Measurements from ENCODE around the gene CLEC20A.
"Not testable (repeated sequence)": the region's sequence is repeated elsewhere in the genome, so short reads cannot be mapped to it uniquely, and the experiment has no call there.

The CLEC20A gene

DNA sequence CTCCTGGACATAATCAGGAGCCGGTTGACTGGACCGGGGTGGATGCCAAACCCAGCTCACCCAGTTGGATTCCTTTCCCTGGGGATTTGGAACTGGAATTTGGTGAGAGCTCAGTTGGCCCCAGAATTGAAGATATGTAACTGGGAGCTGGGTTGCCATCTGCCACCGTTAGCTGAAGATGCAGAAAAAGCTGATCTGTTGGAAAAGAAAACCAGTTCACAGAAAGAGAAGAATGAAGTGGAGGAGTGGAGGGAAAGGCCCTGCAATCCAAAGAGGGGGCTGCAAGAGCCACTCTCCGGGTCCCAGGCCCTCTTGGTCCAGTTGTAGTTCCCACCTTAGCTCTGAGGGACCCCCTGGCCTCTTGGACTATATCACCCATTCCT, 32.2 kb upstream of the CLEC20A start:
- FAIRE-seq, result no peak

DNA sequence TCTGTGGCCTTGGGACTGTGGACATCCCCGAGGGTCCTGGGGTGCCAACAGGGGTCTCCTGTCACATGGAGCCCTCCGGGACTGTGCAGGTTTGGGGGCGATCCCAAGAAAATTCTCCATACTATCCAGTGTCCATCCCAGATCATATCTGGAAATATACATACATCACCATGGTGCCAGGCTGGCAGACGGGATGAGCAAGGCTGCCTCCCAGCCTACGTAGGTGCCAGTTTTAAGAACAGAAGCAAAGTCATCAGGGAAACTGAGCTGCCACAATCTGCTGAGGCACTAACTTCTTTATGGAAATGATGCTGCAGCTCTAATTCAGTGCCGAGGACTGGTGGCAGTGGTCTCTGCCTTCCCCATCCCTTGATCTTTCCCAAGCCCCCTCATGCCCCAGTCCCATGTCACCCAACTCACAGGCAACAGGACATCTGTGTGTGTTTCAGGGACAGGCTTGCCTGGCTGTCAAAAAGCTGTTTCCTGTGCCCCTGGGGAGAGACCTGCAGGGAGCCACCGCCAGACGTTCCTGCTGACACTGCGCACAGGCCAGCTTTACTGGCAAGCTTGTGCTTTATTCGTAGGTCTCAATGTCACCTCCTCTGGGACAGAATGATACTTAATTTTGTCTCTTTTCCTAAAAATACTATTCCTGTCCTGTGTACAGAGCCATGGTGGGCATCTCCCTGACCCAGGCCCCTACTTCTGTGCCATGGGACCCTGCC, 31.6 kb upstream of the CLEC20A start:
- FAIRE-seq, result no peak

DNA sequence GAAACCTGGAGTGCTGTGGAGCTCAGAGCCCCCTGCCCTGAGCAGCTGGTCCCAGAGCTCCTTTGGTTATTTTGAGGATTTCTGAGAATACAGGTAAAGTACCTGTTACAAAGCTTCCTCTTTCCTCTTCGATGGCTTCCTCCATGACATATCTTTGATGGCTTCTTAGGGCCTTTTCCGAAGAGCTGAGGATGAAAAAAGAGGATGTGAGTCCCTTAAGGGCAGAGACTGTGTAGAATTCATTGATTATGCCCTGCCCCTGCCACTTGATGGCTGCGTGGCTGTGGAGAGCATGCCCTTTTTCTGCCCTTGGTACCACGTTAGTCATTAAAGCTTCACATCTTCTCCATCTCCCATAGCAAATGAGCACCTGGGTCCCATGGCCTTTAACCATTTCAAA, 30.4 kb upstream of the CLEC20A start:
- no peak for FAIRE-seq

DNA sequence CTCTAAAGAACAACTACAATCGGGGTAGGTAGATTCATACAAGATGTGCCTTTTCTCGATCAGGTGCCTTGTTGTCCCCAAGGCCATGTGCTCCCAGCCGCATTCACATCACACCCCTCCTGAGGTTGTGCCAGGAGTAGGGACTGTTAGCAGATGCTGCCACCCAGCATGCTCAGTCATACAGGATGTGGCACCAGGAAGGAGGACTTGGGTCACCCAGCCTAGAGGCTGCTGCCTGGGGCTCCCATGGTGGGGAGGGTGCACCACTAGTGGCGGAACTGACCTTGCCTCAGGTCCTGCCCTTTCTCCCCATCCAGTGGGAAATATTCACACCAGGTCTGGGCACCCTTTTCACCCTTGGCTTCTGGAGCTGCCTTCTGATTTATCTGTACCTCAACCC, 24.5 kb upstream of the CLEC20A start:
- no peak for FAIRE-seq

DNA sequence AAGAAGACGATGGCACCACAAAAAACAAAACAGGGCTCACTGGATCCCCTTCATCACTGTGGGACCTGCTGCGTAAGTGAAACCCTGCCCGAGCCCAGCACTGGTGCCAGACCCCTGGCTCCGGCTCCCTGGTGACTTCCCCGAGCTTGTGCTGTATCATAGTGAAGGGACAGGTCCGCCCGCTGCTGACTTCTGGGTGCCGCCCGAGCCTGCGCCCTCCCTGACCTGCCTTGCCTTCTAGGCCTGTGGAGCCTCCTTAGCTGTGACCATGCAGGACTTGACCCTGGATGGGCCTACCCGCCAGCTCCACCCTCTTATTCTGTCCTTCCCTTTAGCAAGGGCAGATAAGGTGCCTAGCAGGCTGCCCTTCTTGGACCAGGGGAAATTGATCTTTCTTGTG, 24.0 kb upstream of the CLEC20A start:
- no peak for FAIRE-seq

DNA sequence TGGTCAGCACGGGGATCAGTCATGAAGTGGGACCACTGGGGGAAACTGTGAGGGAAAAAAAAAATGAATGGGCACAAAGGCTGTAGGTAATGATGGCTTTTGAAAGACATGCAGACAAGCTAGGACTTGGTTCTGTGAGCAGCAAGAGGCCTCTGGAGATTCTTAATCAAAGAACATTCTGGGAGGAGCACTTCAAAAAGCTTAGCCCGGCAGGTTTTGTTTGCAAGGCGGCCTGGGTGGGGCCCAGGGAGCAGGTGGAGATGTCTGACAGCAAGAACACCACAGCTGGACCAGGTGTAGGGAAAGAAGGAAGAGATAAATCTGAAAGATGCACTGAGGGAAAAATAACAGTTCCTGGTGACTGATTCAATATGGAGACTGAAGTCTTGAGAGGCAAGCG, 22.1 kb upstream of the CLEC20A start:
- no peak for FAIRE-seq

DNA sequence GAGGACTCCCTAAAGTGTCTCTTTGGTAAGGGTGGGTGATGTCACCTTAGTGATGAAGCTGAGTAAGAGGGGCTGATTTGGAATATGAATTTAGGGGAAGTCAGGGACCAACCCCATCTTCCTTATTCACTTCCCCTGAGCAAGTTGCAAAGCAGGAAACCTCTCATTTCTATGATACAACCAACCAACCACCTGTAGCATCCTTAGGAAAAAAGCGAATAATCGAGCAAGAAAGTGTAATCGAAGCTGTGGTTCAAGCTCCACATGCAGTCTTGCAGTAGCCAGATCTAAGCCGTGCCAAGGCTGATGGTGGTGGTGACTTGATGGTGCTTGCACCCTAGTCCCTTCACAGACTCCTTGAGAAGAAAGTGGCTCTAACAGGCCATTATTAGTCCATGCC, 19.3 kb upstream of the CLEC20A start:
- no peak for FAIRE-seq

DNA sequence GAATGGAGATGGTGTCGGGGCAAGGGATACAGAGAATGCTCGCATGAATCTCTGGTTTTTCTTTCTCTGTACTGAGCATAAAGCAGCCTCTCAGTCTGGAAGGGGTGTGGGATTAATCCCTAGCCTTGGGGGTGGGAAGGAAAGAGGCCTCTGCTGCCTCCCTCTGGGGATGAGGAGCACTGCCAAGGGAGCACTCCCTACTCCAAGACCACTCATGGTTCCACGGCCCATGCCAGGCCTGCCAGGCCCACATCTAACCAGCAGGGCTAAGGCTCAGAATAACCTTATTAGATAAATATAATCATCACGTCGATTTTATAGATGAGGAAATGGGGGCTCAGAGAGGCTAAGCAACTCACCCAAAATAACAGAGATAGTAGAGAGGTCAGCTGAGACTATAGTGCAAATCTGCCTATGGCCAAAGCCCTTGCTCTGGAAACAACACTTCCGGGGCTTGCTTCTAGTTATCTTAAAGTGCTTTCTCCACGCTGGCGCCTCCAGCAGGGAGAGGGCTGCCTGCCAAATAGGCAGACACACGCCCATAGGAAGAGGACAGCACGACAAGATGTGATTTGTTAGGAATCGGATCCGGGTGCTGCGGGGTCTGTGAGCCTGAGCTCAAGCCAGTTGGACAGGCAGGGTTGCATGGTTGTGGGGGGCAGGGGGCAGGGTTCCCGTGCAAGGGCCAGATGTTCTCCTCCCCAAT, 16.7 kb upstream of the CLEC20A start:
- no peak for FAIRE-seq

DNA sequence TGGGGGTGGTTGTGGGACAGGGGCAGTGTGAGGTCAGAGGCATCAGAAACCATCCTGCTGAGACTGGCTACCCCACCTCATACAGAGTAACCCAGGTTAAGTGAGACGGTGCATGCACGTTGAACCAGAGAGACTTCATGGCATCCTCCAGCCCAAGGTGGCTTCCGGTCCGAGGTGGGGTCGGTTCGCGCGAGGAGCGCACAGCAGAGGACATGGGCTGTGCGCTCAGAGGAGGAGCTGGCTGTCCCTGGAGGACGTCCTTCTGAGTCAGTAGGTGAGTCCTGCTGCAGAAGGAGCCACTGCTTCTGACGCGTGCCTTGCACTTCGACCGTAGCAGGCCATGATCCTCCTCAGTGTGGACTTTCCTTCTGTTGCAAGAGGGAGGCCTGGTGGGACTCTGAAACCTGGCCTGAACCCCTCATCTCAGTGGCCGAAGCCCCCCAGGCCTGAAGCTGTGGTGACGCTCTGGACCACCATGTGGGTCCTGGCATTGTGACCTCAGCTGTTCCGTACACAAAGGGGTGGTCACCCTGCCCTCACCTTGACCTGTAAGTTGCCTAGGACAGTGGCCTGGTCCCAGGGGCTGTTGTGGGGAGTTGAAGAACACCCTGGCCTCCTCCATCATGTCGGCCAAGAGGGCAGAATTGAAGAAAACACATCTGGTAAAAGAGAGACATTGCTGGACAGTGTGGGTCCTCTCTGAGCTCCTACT, 16.0 kb upstream of the CLEC20A start, which contains the start of gene TEX35:
TEX35 (plus strand) TSS at position 544 of the 712 bp plus-strand sequence; CDS start at position 624, 80 bp downstream.
- FAIRE-seq, result no peak

DNA sequence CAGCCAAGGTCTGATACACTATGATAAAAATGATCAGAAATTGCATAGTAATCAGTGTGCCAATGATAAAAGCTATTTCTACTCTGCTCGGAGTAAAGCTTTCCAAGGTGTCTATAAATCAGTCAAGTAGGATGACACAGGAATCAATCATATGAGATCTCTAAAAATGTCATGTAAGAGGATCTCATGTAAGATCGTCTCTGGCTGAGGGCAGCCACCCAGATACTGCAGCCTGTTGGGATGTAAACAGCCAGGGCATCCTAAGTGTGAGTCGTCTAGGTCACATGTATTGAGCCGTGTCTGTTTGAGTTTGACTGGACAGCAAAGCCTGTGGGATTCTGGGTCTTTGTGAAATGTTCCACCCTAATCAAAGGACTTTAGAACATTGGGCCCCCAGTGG, 13.4 kb upstream of the CLEC20A start:
- no peak for FAIRE-seq

DNA sequence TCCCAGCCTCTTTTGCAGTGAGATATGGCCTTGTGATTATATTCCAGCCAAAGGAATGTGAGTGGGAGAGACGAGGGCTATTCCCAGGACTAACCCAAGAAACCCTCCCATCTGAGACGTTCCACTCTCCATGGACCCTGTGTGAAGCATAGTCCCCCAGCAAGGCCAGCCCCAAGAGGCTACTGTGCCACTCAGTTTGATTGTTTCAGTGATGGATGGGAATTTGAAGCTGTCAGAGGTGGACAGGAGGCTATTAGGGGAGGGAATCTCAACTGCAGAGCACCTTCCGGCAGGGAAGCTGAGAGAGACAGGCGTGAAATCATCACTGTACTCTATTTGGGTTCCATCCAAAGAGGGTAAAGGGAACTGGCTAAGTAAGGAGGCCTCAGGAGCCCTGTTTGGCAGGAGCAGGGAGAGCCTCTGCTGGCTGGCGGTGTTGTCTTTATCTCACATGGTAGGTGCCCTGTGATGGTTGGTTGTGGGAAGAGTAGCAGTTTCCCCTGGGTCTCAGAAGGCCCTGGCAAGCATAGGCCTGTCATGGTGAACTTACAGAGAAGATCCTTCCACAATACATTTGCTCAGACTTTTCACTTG, 12.7 kb upstream of the CLEC20A start:
- FAIRE-seq, result no peak

DNA sequence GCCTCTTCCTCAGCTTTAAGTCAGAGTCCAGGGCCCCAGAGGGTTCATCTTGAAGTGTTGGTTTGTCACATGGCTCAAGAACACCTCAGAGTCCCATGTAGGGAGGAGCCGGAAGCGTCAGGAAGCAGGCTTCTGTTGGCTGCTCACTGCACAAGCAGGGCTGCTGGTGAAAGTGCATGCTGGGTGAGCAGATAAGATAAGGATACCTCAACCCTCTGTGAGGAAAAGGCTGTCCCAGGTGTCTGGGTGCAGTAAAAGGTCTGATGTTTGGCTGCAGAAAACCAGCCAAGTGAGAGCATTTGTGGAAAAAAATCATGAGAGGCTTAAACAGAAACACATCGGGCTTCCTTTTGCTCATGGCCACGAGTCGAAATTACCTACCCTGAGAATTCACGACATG, 9.9 kb upstream of the CLEC20A start:
- FAIRE-seq, result no peak

DNA sequence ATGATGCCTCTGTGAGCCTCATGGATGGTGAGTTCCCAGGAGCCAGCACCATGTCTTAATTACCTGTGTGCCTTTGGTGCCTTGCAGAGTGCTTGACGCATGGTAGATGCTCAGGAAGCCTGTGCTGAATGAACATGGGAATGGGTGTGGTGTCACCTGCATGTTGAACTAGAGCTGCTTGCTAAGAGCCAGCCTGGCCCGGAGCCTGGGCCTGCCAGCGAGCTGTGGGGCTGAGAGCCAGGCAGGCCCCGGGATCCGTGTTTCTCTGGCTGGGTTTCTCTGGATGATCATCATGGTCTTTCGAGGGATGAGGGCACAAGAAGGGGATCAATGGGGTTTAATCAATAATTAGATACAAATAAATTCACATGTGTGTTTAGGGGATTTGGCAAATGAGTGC, 9.4 kb upstream of the CLEC20A start:
- no peak for FAIRE-seq

DNA sequence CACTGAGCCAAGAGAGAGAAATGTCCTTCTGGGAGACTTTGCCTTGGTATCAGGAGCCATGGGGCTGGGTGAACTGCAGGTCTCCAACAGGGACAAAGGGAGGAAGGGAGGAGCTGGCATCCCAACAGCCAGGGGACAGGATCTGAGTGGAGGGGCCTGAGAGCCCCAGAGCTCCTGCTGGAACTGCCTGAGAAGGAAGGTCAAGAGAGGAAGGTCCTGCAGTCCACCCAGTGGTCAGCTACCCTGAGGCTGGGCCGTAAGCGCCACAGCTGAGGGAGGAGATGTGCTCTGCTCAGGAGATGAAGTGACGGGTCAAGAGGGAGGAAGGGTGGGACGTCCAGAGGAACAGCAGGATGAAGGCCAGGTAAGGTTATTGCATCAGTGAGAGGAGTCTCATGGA, 7.5 kb upstream of the CLEC20A start:
- no peak for FAIRE-seq

DNA sequence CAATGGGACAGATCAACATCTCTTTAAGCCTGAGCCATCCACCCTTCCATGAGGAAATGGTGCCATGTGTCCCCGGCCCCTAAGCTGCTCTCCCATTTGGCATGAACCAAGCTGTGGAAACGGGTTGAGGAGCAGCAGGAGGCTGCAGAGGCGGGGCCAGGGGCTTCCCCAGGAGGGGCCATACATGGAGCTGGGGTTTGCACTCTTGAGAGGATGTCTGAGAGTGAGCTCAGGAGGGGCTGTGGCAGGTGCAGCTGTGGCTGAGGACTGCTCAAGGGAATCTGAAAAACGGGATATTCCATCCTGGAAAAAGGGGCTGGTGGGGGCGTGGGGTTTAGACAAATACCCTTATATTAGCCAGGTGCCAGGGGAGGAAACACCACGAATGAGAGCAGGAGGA, 7.1 kb upstream of the CLEC20A start:
- FAIRE-seq, result no peak

DNA sequence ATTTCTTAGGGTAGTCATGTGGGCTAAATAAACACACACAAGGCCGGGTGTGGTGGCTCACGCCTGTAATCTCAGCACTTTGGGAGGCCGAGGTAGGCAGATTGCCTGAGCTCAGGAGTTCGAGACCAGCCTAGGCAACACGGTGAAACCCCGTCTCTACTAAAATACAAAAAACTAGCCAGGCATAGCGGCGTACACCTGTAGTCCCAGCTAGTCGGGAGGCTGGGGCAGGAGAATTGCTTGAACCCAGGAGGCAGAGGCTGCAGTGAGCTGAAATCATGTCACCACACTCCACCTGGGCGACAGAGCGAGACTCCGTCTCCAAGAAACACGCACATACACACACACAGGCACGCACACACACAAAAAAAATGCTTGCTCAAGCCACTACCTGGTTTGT, 6.6 kb upstream of the CLEC20A start:
- not testable (repeated sequence) for FAIRE-seq

DNA sequence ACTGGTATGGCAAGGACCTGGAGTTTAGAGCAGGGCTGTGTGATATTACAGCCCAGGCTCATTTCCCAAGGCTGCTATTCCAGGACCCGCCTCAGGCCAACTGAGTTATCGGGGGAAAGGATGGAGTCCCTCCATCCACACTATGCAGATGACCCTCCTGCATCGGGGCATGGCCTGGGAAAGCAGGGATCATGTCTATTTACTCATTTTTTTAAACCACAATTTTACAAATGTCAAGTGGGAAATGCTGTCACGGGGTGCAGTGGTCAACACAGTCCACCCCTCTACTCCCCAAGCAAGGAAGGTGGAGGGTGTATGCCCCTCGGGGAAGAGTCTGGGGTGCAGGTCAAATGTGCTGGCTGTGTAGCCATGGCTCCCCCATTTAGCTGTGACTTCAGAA, 6.1 kb upstream of the CLEC20A start:
- no peak for FAIRE-seq

DNA sequence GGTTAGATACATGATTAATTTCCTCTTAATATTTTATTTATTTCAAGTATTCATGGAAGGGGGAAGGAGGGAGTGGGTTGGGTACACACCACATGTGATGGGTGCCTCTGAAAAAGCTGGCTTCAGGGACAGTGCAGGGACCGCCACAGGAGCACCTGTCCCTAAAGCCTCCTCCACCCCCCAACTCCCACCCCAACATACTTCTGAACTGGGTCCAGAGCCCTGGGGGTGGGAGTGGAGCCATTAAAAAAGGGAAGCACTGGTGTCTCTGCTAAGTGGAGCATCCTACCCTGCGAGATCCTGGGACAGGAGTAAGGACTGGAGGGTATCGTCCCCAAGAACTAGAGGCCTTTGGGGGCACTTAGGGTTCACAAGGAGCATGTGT, 5.6 kb upstream of the CLEC20A start:
- no peak for FAIRE-seq

DNA sequence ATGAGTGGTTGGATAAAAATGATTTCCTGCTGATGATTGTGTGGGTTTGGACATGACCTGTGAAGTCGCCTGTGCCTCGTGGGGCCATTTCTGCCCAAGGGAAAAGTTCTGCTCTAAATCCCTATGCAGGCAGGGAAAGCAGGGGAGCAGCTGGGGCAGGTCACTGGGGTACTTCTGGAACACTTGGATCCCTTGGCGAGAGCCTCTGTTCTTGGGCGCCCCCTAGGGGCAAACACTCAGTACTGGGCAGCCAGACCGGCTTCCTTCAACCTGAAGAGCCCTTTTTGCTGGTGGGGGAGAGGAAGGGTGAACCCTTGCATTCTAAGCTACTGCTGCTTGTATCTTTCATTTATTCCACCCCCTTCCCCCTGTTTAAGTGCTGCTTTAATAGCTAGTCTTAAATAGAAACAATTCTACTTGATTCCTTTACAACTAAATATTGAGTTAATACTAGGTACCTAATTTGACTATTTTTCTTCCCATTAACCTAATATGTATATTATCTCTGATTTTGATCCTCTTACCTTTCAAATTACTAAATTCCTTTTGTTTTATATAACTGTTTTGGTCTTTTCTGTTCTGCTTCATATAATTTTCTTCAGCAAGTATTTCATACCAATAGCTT, 5.1 kb upstream of the CLEC20A start:
- no peak for FAIRE-seq

DNA sequence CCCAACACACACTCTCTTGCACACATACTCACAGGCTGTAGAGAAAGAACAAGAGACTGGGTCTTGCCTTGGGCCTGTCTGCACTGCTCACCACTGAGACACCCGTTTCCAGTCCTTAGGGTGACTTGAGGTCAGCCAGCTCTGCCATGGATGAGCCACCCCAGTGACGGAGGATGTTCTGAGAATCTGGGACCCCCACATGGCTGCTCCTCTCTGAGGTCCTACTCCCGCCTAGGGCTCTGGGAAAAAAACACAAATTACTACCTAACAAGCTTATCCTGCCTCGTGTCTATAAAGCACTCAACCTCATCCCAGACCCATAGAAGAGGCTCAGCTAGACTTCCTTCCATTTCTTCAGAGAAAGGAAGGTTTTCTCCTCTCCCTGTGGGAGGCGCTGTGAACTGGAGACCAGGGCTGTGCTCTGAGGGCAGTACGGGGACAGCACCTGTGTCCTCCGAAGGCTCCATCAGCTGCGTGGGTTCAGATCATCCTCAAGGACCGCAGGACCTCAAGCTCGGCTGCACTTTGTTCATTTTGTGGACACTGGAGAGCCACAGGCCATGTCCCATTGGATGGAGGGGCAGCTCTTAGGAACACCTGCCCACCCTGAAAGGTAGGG, 4.3 kb upstream of the CLEC20A start:
- FAIRE-seq, result no peak

DNA sequence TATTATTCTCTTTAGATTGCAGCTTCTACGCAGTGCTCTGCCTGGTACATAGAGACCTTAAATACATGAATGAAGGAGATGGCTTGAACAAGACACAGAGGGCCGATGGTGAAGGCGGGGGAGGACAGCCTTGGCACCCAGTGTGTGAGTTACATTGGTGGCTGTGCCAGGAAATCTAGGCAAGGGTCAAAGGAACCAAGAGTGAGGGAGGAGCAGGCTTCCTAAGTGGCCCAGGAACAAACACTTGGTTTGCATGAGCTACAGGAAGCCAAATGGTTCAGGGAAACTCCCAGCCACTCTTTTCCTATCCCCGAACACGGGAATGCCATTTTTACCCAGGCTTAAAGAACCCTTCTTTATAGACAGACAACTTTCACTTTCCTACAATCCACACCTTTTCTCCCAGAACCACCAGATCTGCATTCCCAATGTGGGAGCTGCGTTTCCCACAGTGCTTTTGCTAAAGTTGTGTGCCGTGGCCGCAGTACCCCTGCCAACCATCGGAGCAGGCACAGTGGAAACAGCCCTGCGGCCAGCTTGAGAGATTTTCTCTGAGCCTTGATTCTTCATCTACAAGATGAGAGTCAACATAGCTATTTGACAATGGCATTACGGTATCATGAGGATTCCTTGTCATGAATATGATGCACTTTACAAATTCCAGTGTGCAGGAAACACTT, 3.5 kb upstream of the CLEC20A start:
- FAIRE-seq, result no peak

Data from A204.1 (cell line).